HK-2 (cell line): ENCODE measurements around the gene NCAPG.

ENCODE experiments used
- DNase-seq: peaks from one replicate; pipeline ENCODE4 v3.0.0-alpha.2; 2018; ENCODE audit not compliant: unreplicated experiment

Gene NCAPG

GRCh38 chr4:17876943-17877342, 66.2 kb downstream of the NCAPG start:
- no peak for DNase-seq

DNA sequence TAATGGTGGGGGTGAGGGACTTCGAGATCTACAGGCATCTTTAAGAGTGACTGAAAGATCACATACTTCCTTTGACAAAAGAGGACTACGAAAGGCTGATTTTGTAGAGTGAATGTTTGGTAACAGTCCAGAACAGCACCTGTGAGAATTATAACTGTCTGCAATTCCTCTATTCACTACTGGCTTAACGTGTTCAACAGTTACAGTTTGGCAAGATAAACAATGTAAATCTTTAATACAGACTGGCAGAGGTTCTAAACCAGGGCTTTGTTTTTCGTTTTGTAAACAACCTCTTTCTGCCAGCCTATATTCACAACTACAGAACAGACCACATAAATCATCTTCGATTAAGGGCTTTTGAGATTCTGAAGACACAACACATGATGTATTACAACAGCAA, 66.9 kb downstream of the NCAPG start:
- no peak for DNase-seq

GRCh38 chr4:17884063-17884462, 73.3 kb downstream of the NCAPG start:
- DNase-seq = no peak

DNA sequence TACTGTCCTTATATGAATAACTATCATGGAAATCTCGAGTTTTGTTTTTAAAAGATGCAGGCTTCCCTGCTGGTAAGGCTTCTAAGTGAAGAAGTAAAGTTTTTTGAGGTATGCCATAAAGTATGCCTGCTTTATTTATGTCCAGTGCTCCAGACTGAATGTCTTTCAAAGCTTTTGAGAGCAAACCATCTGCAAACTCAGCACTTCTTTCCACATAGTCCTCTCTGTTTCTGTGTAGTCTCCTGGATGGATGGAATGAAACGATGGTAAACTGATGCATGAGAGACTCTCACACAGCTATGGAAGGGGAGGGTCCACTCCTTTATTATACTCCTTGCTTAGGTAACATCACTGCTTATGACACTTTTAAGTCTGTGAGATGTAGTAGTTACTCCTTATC, 73.7 kb downstream of the NCAPG start:
- DNase-seq = no peak

DNA sequence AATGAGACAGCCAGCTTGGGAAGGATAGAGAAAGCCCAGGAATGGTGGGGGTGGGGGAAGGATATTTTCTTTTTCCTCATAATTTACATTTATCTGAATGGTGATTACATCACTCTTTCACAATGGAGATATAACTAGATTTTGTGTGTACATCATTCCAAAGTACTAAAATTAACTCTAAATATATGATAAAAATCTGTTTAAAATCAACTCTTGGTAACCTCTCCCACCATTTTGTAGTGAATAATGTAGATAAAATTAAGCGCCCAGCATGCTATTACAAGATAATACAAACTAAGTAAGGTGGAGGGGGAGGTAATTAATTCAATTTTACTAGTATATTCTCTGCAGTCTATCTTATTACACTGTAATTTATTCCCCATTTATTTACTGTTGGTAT, 78.9 kb downstream of the NCAPG start:
- no peak for DNase-seq

GRCh38 chr4:17894421-17894820, 83.6 kb downstream of the NCAPG start:
- no peak for DNase-seq
